H1 (cell line): ENCODE data around the gene LCT. TPM values are rescaled to one million over a fixed set of nuclear protein-coding genes. Genes with fewer than 3 reads are reported as not detected.

Experiments used
- CTCF ChIA-PET: fragments of 300-600 bp; sonication (Branson Sonifier 250); formaldehyde crosslinking; loops from one replicate; lab custom pipeline; 2021; ENCODE audit not compliant: partially characterized antibody; lab: Charles Lee
- POLR2A ChIA-PET: fragments of 300-600 bp; sonication (Branson Sonifier 250); formaldehyde crosslinking; loops from one replicate; lab custom pipeline; 2021; ENCODE audit warnings: inconsistent platforms; ENCODE audit not compliant: partially characterized antibody; lab: Charles Lee
- DNase-seq, 2 experiments: peaks; one replicate each; pipeline versions ENCODE4 v3.0.0 to v3.0.0-alpha.2; 2010 to 2022; ENCODE audit warnings: low spot score in 2 of 2, low read depth in 1 of 2, mixed read lengths in 1 of 2
- FAIRE-seq: peaks from 2 replicates; lab custom pipeline; 2011; peaks lifted over from hg19 to GRCh38; lab: Jason Lieb, UNC
- H2AFZ ChIP-seq: 2 replicates; pipeline ENCODE4 v1.8.1; 2012; ENCODE audit warnings: low read length, inconsistent platforms
- H2AK5ac ChIP-seq: 2 replicates; pipeline ENCODE4 v1.6.1; 2013; ENCODE audit warnings: low read depth, low read length
- H2BK120ac ChIP-seq: replicated peaks from 2 replicates; pipeline ENCODE3; 2013; ENCODE audit warnings: low read depth, low read length, inconsistent platforms
- H2BK12ac ChIP-seq: 2 replicates; pipeline ENCODE4 v1.6.1; 2013; ENCODE audit warnings: low read depth, low read length
- H2BK15ac ChIP-seq: 2 replicates; pipeline ENCODE4 v1.6.1; 2013; ENCODE audit warnings: low read length
- H2BK20ac ChIP-seq: 2 replicates; pipeline ENCODE4 v1.6.1; 2013; ENCODE audit warnings: low read length
- H2BK5ac ChIP-seq: 2 replicates; pipeline ENCODE4 v1.6.1; 2013; ENCODE audit warnings: low read depth, low read length
- H3K14ac ChIP-seq: 2 replicates; pipeline ENCODE4 v1.6.1; 2013; ENCODE audit warnings: inconsistent platforms; ENCODE audit not compliant: insufficient read length
- H3K18ac ChIP-seq: 2 replicates; pipeline ENCODE4 v1.6.1; 2013; ENCODE audit warnings: low read length; ENCODE audit errors: extremely low read depth
- H3K23ac ChIP-seq: 2 replicates; pipeline ENCODE4 v1.6.1; 2013; ENCODE audit warnings: inconsistent platforms; ENCODE audit not compliant: insufficient read length
- H3K23me2 ChIP-seq: 2 replicates; pipeline ENCODE4 v1.6.1; 2013; ENCODE audit warnings: low read depth, low read length
- H3K27ac ChIP-seq: 2 replicates; pipeline ENCODE4 v1.6.1; 2011; ENCODE audit warnings: low read depth, low read length, inconsistent platforms
- H3K27me3 ChIP-seq, 4 experiments: replicated peaks in 1 of 4; 1 replicate in 1 of 4; 2 replicates in 3 of 4; pipeline versions ENCODE4 v1.6.1 to v1.8.1; 2011 to 2013; ENCODE audit warnings: low read length in 3 of 4, mild to moderate bottlenecking in 3 of 4, inconsistent platforms in 2 of 4, mixed read lengths in 2 of 4, moderate library complexity in 1 of 4; ENCODE audit not compliant: control insufficient read depth in 3 of 4, insufficient read depth in 3 of 4; ENCODE audit errors: extremely low read depth in 1 of 4
- H3K36me3 ChIP-seq, 4 experiments: 2 replicates each; pipeline versions ENCODE4 v1.6.1 to v1.8.1; 2011 to 2013; ENCODE audit warnings: mild to moderate bottlenecking in 4 of 4, low read length in 3 of 4, moderate library complexity in 2 of 4, control low read depth in 1 of 4, inconsistent platforms in 1 of 4; ENCODE audit not compliant: insufficient read depth in 4 of 4, control insufficient read depth in 2 of 4
- H3K4ac ChIP-seq: replicated peaks from 2 replicates; pipeline ENCODE3; 2013; ENCODE audit warnings: low read length, low read depth, mixed read lengths, inconsistent platforms; ENCODE audit not compliant: insufficient read length
- H3K4me1 ChIP-seq, 4 experiments: replicated peaks in 1 of 4; 1 replicate in 1 of 4; 2 replicates in 3 of 4; pipeline versions ENCODE4 v1.6.1 to v1.8.1; 2011 to 2013; ENCODE audit warnings: low read length in 3 of 4, inconsistent platforms in 2 of 4, mixed read lengths in 1 of 4; ENCODE audit not compliant: insufficient read depth in 4 of 4, control insufficient read depth in 3 of 4
- H3K4me2 ChIP-seq, 2 experiments: 2 replicates each; pipeline versions ENCODE4 v1.6.1 to v1.8.1; 2011 to 2013; ENCODE audit warnings: low read depth in 2 of 2, low read length in 2 of 2, control low read depth in 1 of 2, inconsistent platforms in 1 of 2, mild to moderate bottlenecking in 1 of 2; ENCODE audit not compliant: insufficient read depth in 1 of 2
- H3K4me3 ChIP-seq, 4 experiments: fragments of 200-600, 300-600 bp in 1 of 4; sonication (generic), shearing (Covaris generic), sonication (Bioruptor Twin) in 1 of 4; 2 replicates each; pipeline versions ENCODE4 v1.5.1 to v1.8.1; 2011 to 2016; ENCODE audit warnings: low read length in 4 of 4, low read depth in 3 of 4, control low read depth in 2 of 4, inconsistent platforms in 2 of 4, mild to moderate bottlenecking in 2 of 4, mixed read lengths in 1 of 4, moderate library complexity in 1 of 4; ENCODE audit not compliant: insufficient read depth in 2 of 4; ENCODE audit errors: extremely low read depth in 1 of 4
- H3K56ac ChIP-seq: replicated peaks from 2 replicates; pipeline ENCODE3; 2013; ENCODE audit warnings: low read depth, mild to moderate bottlenecking, mixed read lengths, low read length, inconsistent platforms; ENCODE audit not compliant: insufficient read length
- H3K79me1 ChIP-seq: 2 replicates; pipeline ENCODE4 v1.6.1; 2013; ENCODE audit warnings: low read depth, low read length, control low read depth
- H3K79me2 ChIP-seq, 2 experiments: 2 replicates each; pipeline versions ENCODE4 v1.6.1 to v1.8.1; 2012 to 2013; ENCODE audit warnings: low read length in 2 of 2, mild to moderate bottlenecking in 2 of 2, inconsistent platforms in 1 of 2; ENCODE audit not compliant: insufficient read depth in 2 of 2, control insufficient read depth in 1 of 2
- H3K9ac ChIP-seq, 4 experiments: replicated peaks in 1 of 4; 1 replicate in 1 of 4; 2 replicates in 3 of 4; pipeline versions ENCODE4 v1.6.1 to v1.8.1; 2011 to 2013; ENCODE audit warnings: low read depth in 3 of 4, low read length in 3 of 4, control low read depth in 2 of 4, mild to moderate bottlenecking in 2 of 4, moderate library complexity in 2 of 4, inconsistent platforms in 1 of 4; ENCODE audit errors: extremely low read depth in 1 of 4
- H3K9me3 ChIP-seq, 2 experiments: 2 replicates each; pipeline versions ENCODE4 v1.6.1 to v1.8.1; 2012 to 2013; ENCODE audit warnings: mild to moderate bottlenecking in 2 of 2, moderate library complexity in 2 of 2, control low read depth in 1 of 2, inconsistent platforms in 1 of 2, low read depth in 1 of 2, low read length in 1 of 2, mixed read lengths in 1 of 2; ENCODE audit not compliant: insufficient read depth in 2 of 2
- H4K20me1 ChIP-seq, 2 experiments: replicated peaks in 1 of 2; 2 replicates each; pipeline versions ENCODE3 to v1.8.1; 2011 to 2013; ENCODE audit warnings: inconsistent platforms in 2 of 2, low read length in 2 of 2, mild to moderate bottlenecking in 1 of 2; ENCODE audit not compliant: insufficient read depth in 2 of 2, control insufficient read depth in 1 of 2
- H4K5ac ChIP-seq: 2 replicates; pipeline ENCODE4 v1.6.1; 2013; ENCODE audit warnings: low read length, low read depth, mixed read lengths, inconsistent platforms; ENCODE audit not compliant: insufficient read length
- H4K8ac ChIP-seq: 2 replicates; pipeline ENCODE4 v1.8.0; 2013; ENCODE audit warnings: mild to moderate bottlenecking, moderate library complexity, low read length, inconsistent platforms; ENCODE audit not compliant: insufficient read depth; ENCODE audit errors: extremely low read depth
- H4K91ac ChIP-seq: replicated peaks from 2 replicates; pipeline ENCODE3; 2013; ENCODE audit warnings: low read length, mixed read lengths, inconsistent platforms; ENCODE audit not compliant: insufficient read length
- CTCF ChIP-seq, 3 experiments: IDR thresholded peaks; 1 replicate in 2 of 3; 2 replicates in 1 of 3; pipeline versions ENCODE4 v1.5.1 to v1.6.1; 2011; ENCODE audit warnings: low read length in 3 of 3, mild to moderate bottlenecking in 3 of 3, inconsistent platforms in 2 of 3, low read depth in 1 of 3, moderate library complexity in 1 of 3; ENCODE audit not compliant: insufficient read depth in 1 of 3; ENCODE audit errors: control extremely low read depth in 1 of 3
- E2F6 ChIP-seq: IDR thresholded peaks from 2 replicates; pipeline ENCODE4 v1.6.1; 2012; ENCODE audit warnings: inconsistent platforms
- EZH2 ChIP-seq: fragments of 200-600 bp; sonication (generic); IDR thresholded peaks from 2 replicates; pipeline ENCODE4 v1.7.1; 2012; ENCODE audit warnings: low read depth, mild to moderate bottlenecking, moderate library complexity, low read length, inconsistent platforms; ENCODE audit not compliant: severe bottlenecking
- GTF2F1 ChIP-seq: IDR thresholded peaks from 2 replicates; pipeline ENCODE4 v1.6.1; 2012; ENCODE audit warnings: low read depth, low read length, improper control_type of control experiment, borderline replicate concordance
- POU5F1 ChIP-seq: IDR thresholded peaks from 2 replicates; pipeline ENCODE4 v1.6.1; 2011; ENCODE audit warnings: low read depth, mild to moderate bottlenecking, low read length, moderate library complexity
- RXRA ChIP-seq: IDR thresholded peaks from 2 replicates; pipeline ENCODE4 v1.6.1; 2011; ENCODE audit warnings: low read depth, mild to moderate bottlenecking, low read length, moderate library complexity; ENCODE audit not compliant: insufficient read depth
- SAP30 ChIP-seq: fragments of 300-600 bp; sonication (generic); IDR thresholded peaks from 2 replicates; pipeline ENCODE4 v1.7.1; 2012; ENCODE audit warnings: low read length, moderate library complexity, mild to moderate bottlenecking, inconsistent platforms; ENCODE audit not compliant: insufficient read depth, insufficient replicate concordance
- SP4 ChIP-seq: IDR thresholded peaks from 2 replicates; pipeline ENCODE4 v1.6.1; 2012; ENCODE audit warnings: low read length, inconsistent platforms
- USF2 ChIP-seq: IDR thresholded peaks from 2 replicates; pipeline ENCODE4 v1.6.1; 2011; ENCODE audit warnings: low read length, improper control_type of control experiment
- WGBS, 2 experiments: shearing (Covaris generic) in 1 of 2; methylation state at CpG; one replicate each; pipeline versions ENCODE4 v1.1.6 to v1.1.7; 2013 to 2015; ENCODE audit warnings: low lambda C conversion rate in 2 of 2, mixed read lengths in 2 of 2, inconsistent platforms in 1 of 2, low coverage in 1 of 2, missing lambda C conversion rate in 1 of 2; ENCODE audit not compliant: insufficient replicate concordance in 2 of 2, insufficient coverage in 1 of 2, insufficient read length in 1 of 2; ENCODE audit errors: extremely low coverage in 1 of 2, missing lambda C conversion rate in 1 of 2; 5-methylcytosine and 5-hydroxymethylcytosine counted together
- polyA plus RNA-seq, 7 experiments: library from polyadenylated mRNA; depleted of rRNA in 3 of 7; stranded (reverse) in 5 of 7; unstranded in 2 of 7; fragments of >200 nt in 5 of 7; fragments of 200-250 nt in 2 of 7; gene quantifications; 1 replicate in 5 of 7; 2 replicates in 1 of 7; 4 replicates in 1 of 7; pipeline versions ENCODE4 v1.2.1 to v1.2.3, GENCODE V29; 2011 to 2013; ENCODE audit warnings: missing spikeins in 2 of 7, mixed read lengths in 2 of 7
- total RNA-seq: library from RNA; stranded (reverse); fragmentation: NEBNext Ultra II Directional; extraction: Animal tissue kit (Norgen Biotek cat#: 25700); gene quantifications from 2 replicates; pipeline ENCODE4 v1.2.1, GENCODE V29; 2021

LCT gene
- total and polyA plus RNA-seq, 2 of the 8 experiments (the other 6 are each of a cell fraction or from before 2014, with no cell fraction given) = 0.06 TPM; not detected in 1

GRCh38 chr2:135825131-135825530 is 11.9 kb downstream of the LCT start:
- H4K91ac ChIP-seq = no peak overlapping the region
- H3K27ac ChIP-seq = no peak overlapping the region
- no peak overlapping the region for H3K14ac ChIP-seq
- H3K36me3 ChIP-seq = no peaks in the 10 kb centered on the region
- no peak for FAIRE-seq
- H3K4me3 ChIP-seq = no peak overlapping the region
- H3K4me2 ChIP-seq = no peak overlapping the region
- H3K79me2 ChIP-seq = no peaks in the 10 kb centered on the region
- POLR2A ChIA-PET = interaction anchor here (0.9 to 1.8 kb wide), 3 partner anchors 9 to 51 kb away, joined by 3 to 5 read pairs (median 3); partner anchors contain the start of gene MCM6
- 90% methylated on average over 9 of the region's 9 CpGs; no CpG with 5 or more reads in 1 of the 2 experiments for WGBS, 2 experiments
- CTCF ChIA-PET = interaction anchor here (0.7 to 5.6 kb wide), 6 partner anchors 9 to 89 kb away, joined by 3 to 24 read pairs (median 4); no protein-coding TSS in a partner anchor
- no peak overlapping the region for H3K9ac ChIP-seq
- H3K4ac ChIP-seq = no peak overlapping the region
- H4K8ac ChIP-seq = no peak overlapping the region
- no peak for DNase-seq
- no peaks in the 10 kb centered on the region for H3K23me2 ChIP-seq
- no peak overlapping the region for H2BK120ac ChIP-seq
- no peak overlapping the region for H3K56ac ChIP-seq
- H2BK20ac ChIP-seq = no peak overlapping the region
- H3K4me1 ChIP-seq = no peaks in the 10 kb centered on the region
- no peak overlapping the region for H2BK15ac ChIP-seq
- H3K9me3 ChIP-seq = no peaks in the 10 kb centered on the region
- H2AFZ ChIP-seq = 0 out of 2 replicates have a peak overlapping the region, but pooled peaks have one; percentile 52
- no peak overlapping the region for H3K23ac ChIP-seq
- no peak overlapping the region for H2AK5ac ChIP-seq
- H4K20me1 ChIP-seq = no peaks in the 10 kb centered on the region
- no peak overlapping the region for H2BK12ac ChIP-seq
- H4K5ac ChIP-seq = no peak overlapping the region
- no peaks in the 10 kb centered on the region; the same call in 1 of the 2 replicates for H3K79me1 ChIP-seq
- no peak overlapping the region for H3K18ac ChIP-seq
- no peaks in the 10 kb centered on the region for H3K27me3 ChIP-seq
- H2BK5ac ChIP-seq = no peak overlapping the region
- TF ChIP-seq USF2 = no peak
- TF ChIP-seq RXRA = no peak
- no peak for TF ChIP-seq SP4
- no peak for TF ChIP-seq POU5F1
- TF ChIP-seq EZH2 = no peak
- TF ChIP-seq SAP30 = no peak
- TF ChIP-seq E2F6 = no peak
- TF ChIP-seq GTF2F1 = no peak
- no peak for TF ChIP-seq CTCF (IDR thresholded peaks at IDR 0.05; ENCODE audit: control extremely low read depth in 1 of 3, insufficient read depth in 1 of 3, low read depth in 1 of 3, low read length in 3 of 3)
